HG02840 (cell line): ENCODE data around the gene HOXB13.

Experiments
- ATAC-seq: cut with Tn5 transposase; IDR thresholded peaks from one replicate; pipeline ENCODE4 v1.9.1; 2021; ENCODE audit warnings: mild to moderate bottlenecking, moderate library complexity, moderate number of reproducible peaks; ENCODE audit not compliant: unreplicated experiment, low FRiP score

The HOXB13 gene

DNA sequence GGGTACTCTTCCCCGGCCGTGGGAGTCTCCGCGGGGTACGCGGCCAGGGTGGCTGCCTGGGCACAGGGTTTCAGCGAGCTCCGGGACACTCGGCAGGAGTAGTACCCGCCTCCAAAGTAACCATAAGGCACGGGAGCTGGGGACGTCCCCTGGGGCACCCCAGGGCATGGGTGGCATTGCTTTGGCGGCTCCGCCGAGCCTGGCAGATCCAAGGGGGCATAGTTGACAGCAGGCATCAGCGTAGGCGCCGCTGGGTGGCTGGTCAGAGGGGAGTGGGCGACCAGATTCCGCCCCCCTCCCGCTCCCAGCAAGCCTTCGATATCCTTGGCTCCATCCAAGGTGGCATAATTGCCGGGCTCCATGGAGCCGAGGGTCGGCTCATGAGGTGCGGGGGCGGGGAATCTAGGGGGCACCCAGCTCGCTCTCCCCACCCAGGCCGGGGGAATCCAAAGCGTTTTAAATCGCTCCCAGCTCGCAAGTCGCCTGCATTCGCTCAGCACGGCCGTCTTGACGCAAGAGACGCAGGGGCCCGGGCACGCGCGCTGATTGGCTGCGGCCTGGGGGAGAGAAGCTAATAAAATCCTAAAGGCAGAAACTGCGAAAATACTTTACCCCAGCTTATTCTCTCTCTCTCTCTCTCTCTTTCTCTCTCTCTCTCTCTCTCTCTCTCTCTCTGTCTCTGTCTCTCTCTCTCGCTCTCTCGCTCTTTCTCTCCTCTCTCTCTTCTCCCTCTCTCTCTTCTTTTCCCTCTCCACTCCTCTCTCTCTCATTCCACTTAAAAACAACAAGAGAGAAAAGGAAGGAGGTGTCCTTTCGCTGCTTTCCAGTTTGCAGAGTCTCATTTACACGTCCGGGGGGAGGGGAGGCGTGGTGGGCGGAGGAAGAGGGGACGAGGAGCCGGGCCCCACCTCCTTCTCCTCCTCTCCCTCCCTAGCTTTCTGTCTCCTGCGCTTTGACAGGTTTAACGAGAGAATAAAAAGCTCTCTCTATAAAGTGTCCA is at the start of gene HOXB13:
TSS of gene HOXB13 (minus strand) at position 519 of the 1,000 bp plus-strand sequence. CDS start at position 362, 157 bp downstream.
- no peak for ATAC-seq

- no peak for ATAC-seq
Observed at GRCh38 chr17:48776602-48777001, 48.1 kb upstream of the HOXB13 start.

GRCh38 chr17:48773245-48773644 is 44.7 kb upstream of the HOXB13 start:
- no peak for ATAC-seq

GRCh38 chr17:48770954-48771353 is 42.4 kb upstream of the HOXB13 start:
- ATAC-seq: no peak

- ATAC-seq: no peak
Observed at GRCh38 chr17:48769009-48769675, 40.6 kb upstream of the HOXB13 start.

GRCh38 chr17:48767263-48767774 is 38.8 kb upstream of the HOXB13 start:
- ATAC-seq: no peak

DNA sequence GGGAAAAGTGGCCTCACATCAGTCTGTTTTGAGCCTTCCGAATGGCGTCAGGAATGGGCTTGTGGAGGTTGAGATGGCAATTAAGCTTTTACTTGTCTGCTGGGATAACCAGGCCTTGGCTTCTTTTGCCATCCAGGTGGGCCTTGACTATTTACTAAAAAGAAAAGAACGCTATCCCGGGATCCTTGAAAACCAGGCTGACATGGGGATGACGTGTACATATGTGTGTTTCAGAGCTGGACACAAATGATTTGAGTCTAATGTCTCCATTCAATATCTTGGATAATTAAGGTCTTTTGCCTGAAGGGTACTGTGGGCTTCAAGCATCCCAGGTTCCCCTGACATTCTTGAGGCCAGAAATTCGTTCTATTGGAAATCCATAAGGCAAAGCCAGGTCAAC is 32.6 kb upstream of the HOXB13 start:
- no peak for ATAC-seq

- no peak for ATAC-seq
Observed at GRCh38 chr17:48760411-48760810, 31.9 kb upstream of the HOXB13 start.

GRCh38 chr17:48759288-48759687 is 30.7 kb upstream of the HOXB13 start:
- no peak for ATAC-seq

- no peak for ATAC-seq
Observed at GRCh38 chr17:48757524-48757961, 29.0 kb upstream of the HOXB13 start.

DNA sequence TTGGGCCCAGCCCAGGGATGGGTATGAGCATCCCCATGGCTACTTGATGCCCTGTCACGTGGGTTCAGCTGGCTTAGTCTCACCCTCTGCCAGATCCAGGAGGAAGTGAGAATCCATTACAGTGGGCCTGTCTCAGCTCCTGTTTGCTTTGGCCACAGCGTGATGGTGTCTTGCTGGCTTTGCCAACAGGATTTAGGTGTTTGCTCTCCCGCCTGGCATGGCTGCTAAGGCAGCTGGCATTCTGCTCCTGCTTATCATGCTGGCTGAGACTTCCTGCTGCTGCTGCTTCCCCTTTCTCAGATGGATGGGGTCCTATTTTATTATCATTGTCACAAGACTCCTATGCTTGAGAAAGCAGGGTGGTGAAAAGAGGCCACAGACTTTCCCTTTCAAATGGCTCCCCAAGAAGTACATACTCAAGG is 28.3 kb upstream of the HOXB13 start:
- no peak for ATAC-seq

DNA sequence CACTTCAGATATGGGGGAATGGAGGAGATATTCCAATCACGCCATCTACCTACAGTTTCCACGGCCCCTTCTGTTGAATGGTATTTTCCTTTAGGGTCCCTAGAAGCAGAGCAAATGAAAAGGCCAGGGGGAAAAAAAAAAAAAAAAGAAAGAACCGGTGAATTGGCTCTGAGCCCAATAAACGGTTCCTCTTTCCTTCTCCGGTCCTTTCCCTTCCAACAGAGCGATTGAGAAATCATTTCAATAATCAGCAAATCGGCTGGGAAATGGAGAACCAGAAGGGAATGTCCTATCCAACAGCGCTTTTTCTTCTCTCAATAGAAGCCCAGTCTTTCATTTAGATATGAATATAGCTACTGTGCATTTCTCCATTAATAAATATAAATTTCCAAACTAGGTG is 26.8 kb upstream of the HOXB13 start:
- no peak for ATAC-seq

- no peak for ATAC-seq
Observed at GRCh38 chr17:48754500-48755261, 26.1 kb upstream of the HOXB13 start.

DNA sequence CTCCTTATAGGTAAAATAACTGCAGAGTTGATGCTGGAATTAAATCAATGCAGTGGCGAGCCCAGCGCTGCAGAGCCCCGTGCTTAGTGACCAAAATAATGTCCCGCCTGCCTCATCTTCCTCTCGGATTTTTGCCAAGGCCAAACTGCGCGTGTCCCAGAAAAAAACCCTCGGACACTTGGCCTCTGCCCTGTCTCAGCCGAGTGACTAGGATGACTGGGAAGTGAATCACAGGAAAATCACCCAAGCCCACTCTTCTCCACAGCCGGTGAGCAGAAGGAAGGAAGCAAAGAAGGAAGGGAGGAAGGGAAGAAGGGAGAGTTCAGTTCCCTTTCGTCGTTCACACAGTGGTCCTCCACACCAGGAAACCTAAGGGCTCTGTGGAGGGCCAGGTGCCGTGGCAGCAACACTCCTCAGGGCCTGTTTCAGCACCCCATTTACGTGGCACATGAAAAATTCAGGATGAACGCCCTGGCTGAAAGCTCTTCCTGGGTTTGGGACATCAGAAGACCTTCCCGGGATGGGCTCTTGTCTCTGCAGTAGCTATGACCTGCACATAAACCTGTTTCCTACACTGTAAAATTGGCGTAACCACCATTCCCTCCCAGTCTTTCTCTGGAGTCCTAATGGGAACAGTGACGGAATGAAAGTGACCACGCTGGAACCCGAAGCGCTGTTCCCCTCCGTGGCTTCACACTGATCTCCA is 25.4 kb upstream of the HOXB13 start:
- no peak for ATAC-seq

- no peak for ATAC-seq
Observed at GRCh38 chr17:48752399-48753288, 24.1 kb upstream of the HOXB13 start.

DNA sequence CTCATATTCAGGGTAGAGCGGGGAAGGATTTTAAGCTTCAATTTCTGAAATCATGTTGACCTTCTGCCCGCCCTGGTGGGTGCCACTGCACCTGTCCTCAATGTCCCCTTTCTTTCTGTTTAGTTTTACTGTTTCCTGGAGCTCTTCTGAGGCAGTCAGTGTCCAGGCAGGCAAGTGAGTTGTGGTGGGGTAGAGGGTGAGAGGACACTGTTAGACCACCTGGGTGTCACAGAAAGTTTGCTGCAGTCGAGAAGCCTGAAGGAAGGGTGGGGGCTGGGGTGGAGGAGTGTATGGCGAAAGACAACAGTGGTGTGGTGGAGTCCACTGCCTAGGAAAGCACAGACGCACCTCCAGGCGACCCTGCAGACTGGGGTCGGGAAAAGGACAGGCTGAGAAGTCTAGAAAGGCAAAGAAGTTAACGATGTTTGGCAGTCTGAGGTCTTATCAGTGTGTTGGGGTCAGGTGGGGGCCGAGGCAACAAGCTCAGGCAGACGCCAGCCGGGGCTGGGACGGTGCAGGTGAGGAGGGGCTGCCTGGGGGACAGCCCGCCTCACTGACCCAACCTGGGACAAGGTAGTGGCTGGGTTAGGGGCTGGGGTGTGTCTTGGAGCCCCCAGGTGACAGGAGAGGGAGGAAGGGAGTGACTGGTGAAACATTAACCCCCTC is 23.3 kb upstream of the HOXB13 start:
- ATAC-seq: no peak

- ATAC-seq: no peak
Observed at GRCh38 chr17:48751172-48751571, 22.6 kb upstream of the HOXB13 start.
